HG03469 (cell line): Measurements from ENCODE around the gene DLGAP1.

ENCODE experiments used
- ATAC-seq: cut with Tn5 transposase; IDR thresholded peaks from one replicate; pipeline ENCODE4 v1.9.1; 2021; ENCODE audit warnings: mild to moderate bottlenecking, moderate library complexity, moderate number of reproducible peaks; ENCODE audit not compliant: unreplicated experiment

Gene DLGAP1

GRCh38 chr18:3675446-3675845 is 779.7 kb downstream of the DLGAP1 start:
- ATAC-seq = no peak

- ATAC-seq = no peak
These were observed 783.9 kb downstream of the DLGAP1 start for GRCh38 chr18:3671176-3671575.

- ATAC-seq = no peak
These were observed 785.7 kb downstream of the DLGAP1 start for GRCh38 chr18:3669376-3669775.

GRCh38 chr18:3667255-3668137 is 787.6 kb downstream of the DLGAP1 start:
- ATAC-seq = no peak

GRCh38 chr18:3666526-3667254 is 788.4 kb downstream of the DLGAP1 start:
- no peak for ATAC-seq

GRCh38 chr18:3665780-3666525 is 789.2 kb downstream of the DLGAP1 start:
- ATAC-seq = no peak

- ATAC-seq = no peak
These were observed 789.9 kb downstream of the DLGAP1 start for GRCh38 chr18:3665204-3665603.

- ATAC-seq = no peak
These were observed 790.4 kb downstream of the DLGAP1 start for GRCh38 chr18:3664563-3665178.

- no peak for ATAC-seq
These were observed 791.1 kb downstream of the DLGAP1 start for GRCh38 chr18:3663870-3664512.

- ATAC-seq = no peak
These were observed 793.1 kb downstream of the DLGAP1 start for GRCh38 chr18:3661989-3662388.

GRCh38 chr18:3660739-3661515 is 794.2 kb downstream of the DLGAP1 start:
- ATAC-seq = no peak

GRCh38 chr18:3658529-3658928 is 796.6 kb downstream of the DLGAP1 start:
- ATAC-seq = no peak

- ATAC-seq = no peak
These were observed 799.7 kb downstream of the DLGAP1 start for GRCh38 chr18:3655254-3656050.

- ATAC-seq = no peak
These were observed 800.5 kb downstream of the DLGAP1 start for GRCh38 chr18:3654442-3655253.

- ATAC-seq = no peak
These were observed 801.2 kb downstream of the DLGAP1 start for GRCh38 chr18:3653851-3654441.

GRCh38 chr18:3653263-3653850 is 801.8 kb downstream of the DLGAP1 start:
- ATAC-seq = no peak
